Measurements from ENCODE around the gene TTC7B.

GRCh38 chr14:90747909-90748308, 68.3 kb downstream of the TTC7B start:
- TF ChIP-seq JUN (IDR thresholded peaks at IDR 0.05; ENCODE audit: low read depth, low read length) (no peak), CTCF (IDR thresholded peaks at IDR 0.05; ENCODE audit: control extremely low read depth in 1 of 3, insufficient read depth in 1 of 3, low read depth in 1 of 3, low read length in 3 of 3) (no peak), ASH2L (IDR thresholded peaks at IDR 0.05; ENCODE audit: low read length) (no peak), NANOG (IDR thresholded peaks at IDR 0.05; ENCODE audit: insufficient read depth, low read depth, low read length, poor library complexity, severe bottlenecking) (no peak), CTBP2 (IDR thresholded peaks at IDR 0.05; ENCODE audit: borderline replicate concordance, insufficient read depth, insufficient read length, low read length) (no peak), ATF2 (IDR thresholded peaks at IDR 0.05; ENCODE audit: low read length) (no peak), GABPA (IDR thresholded peaks at IDR 0.05; ENCODE audit: borderline replicate concordance, insufficient read depth, low read length) (no peak), SIN3A (conservative IDR thresholded peaks at IDR 0.05 in 1 of 2, IDR thresholded peaks at IDR 0.05 in 1 of 2; ENCODE audit: low read depth in 1 of 2, low read length in 2 of 2) (no peak), EZH2 (IDR thresholded peaks at IDR 0.05; ENCODE audit: low read depth, low read length, severe bottlenecking) (no peak), SAP30 (IDR thresholded peaks at IDR 0.05; ENCODE audit: insufficient read depth, insufficient replicate concordance, low read length) (no peak), POLR2AphosphoS5 (IDR thresholded peaks at IDR 0.05; ENCODE audit: low read depth, low read length) (no peak), MAX (IDR thresholded peaks at IDR 0.05) (no peak), CEBPB (IDR thresholded peaks at IDR 0.05; ENCODE audit: low read depth, low read length) (no peak)
